DMS 273 (cell line): ENCODE measurements around the gene AGBL5.
A peak's percentile ranks its signal among the peaks of the same experiment; 100 is the strongest.
"Not testable (repeated sequence)": the region's sequence is repeated elsewhere in the genome, so short reads cannot be mapped to it uniquely, and the experiment has no call there.

ENCODE experiments used
- DNase-seq: peaks from one replicate; lab custom pipeline; 2025; ENCODE audit not compliant: unreplicated experiment; lab: John Stamatoyannopoulos, UW

The AGBL5 gene

GRCh38 chr2:27118525-27119329 is 67.3 kb downstream of the AGBL5 start, which contains the start of gene CGREF1:
CGREF1 (minus strand) TSS chr2:27119128; CDS start chr2:27104366, 14,762 bp downstream.
- DNase-seq = peak; percentile 72

- not testable (repeated sequence) for DNase-seq
Measured at GRCh38 chr2:27119330-27119670, 67.8 kb downstream of the AGBL5 start.
